Measurements from ENCODE around the gene ZNF140.
A peak's percentile ranks its signal among the peaks of the same experiment; 100 is the strongest.

The ZNF140 gene

DNA sequence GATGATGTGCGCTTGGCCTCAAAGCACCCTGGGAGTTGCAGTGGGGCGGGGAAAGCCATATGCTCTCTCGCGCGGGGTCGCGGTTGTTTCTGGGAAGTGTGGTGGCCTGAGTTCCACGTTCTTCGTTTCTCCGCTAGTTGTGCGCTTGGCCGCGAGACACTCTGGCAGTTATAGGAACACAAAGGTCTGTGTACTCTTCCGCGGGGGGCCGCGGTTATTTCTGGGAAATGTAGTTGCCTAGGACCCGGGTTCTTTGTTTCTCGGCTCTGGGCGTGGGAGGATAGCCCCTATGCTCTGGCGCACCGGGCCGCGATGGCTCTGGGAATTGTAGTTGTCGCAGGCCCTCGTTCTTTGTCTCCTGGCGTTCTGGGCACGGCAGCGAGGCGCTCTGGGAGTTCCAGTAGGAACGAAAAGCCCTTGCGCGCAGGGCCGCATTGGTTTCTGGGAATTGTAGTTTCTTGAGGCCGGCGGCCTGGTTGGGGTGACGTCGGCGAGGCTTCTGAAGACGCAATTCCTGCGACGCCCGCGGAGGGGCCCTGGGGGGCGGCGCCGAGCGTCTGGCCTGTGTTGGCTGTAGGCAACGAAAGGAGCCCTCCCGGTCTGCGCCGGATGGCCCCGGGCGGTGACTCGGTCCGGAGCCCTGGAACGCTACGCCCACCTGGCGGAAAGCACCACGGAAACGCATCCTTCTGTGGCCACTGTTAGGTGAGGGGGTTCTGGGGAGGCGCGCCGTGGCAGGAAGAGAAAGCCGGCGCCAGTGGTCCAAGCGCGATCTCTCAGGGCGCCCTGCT lies at the start of gene ZNF140:
ZNF140 (plus strand) TSS at position 556 of the 791 bp plus-strand sequence. CDS start 398 bp downstream, outside the sequence.
- Mint-ChIP-seq H3K4me1 (peaks cover 11% of the 10 kb centered on the region), H3K9me3 (peaks cover 50% of the 10 kb centered on the region), H3K27ac (no peak within 1 kb of the TSS), H3K27me3 (no peaks in the 10 kb centered on the region), H3K4me3 (no peak within 1 kb of the TSS), H3K36me3 (ENCODE audit: low read depth) (peaks cover 63% of the 10 kb centered on the region)
- peak; percentile 95 for DNase-seq
- peak; percentile 82 for ATAC-seq

DNA sequence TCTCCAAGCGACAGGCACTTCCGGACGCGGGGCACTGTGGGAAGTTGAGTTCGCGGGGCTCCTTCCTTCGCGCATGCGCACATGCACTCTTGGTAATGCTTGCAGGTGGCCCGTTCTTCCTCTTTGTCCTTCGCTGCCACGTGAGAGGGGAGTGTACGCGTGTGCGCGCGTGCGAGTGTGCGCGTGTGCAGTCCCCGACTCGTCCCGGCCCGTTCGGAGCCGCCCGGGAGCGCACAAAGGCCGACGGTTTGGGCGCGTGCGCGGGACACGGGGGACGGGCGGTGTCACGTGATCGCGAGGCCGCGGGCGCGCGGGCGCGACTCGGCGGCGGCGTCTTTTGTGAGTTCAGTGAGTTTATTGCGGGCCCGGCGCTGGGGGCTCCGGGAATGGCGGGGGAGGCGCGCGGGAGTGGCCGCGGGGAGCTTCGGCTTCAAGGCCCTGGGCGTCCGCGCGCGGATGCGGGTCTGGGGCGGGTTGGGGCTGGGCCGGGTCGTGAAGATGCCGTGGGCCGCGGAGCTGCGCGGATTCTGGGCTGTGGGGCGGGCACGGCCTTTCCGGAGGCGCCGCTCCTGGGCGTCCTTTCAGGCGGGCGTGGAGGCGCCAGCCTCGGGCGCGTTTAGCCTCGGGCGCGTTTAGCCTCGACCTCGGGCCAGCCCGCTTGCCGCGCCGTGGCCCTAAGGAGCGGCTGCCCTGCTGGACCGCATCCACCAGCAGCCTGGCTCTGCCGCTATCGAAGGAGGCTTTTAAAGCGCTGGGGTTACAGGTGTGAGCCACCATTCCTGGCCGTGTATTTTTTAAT lies 43.3 kb upstream of the ZNF140 start, which contains the start of gene ZNF84:
ZNF84 (plus strand) TSS at position 303 of the 799 bp plus-strand sequence. CDS start 3,959 bp downstream, outside the sequence.
- Mint-ChIP-seq H3K27ac (peak within 1 kb of the TSS; percentile 98), H3K27me3 (peaks cover 6% of the 10 kb centered on the region), H3K9me3 (peaks cover 69% of the 10 kb centered on the region), H3K4me1 (peaks cover 27% of the 10 kb centered on the region), H3K36me3 (ENCODE audit: low read depth) (peaks cover 57% of the 10 kb centered on the region), H3K4me3 (peak within 1 kb of the TSS; percentile 86)
- DNase-seq = peak; percentile 96
- peak; percentile 97 for ATAC-seq

DNA sequence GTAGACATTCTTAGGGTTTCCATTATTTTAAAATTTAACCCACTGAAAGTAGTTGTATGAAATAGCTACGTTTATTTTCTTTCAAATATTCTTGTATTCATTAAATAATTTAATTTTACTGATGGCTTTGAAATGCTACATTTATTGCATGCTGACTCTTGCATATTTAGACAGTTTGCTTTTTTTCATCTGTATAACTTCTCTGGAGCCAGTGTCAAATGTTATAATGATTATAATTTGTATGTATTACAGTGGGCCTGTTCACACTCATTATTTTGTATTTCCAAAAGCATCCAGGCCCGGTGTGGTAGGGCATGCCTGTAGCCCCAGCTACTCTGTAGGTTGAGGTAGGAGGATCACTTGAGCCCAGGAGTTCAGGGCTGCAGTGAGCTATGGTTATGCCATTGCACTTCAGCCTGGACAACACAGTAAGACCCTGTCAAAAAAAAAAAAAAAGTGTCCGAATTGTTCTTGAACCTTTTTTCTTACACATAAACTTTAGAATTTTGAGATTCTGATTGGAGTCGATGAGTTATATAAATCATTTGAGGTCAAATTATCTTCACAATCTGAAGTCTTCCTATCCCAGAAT lies 42.5 kb upstream of the ZNF140 start:
- Mint-ChIP-seq H3K27ac (peak overlapping the region; percentile 98), H3K9me3 (peaks cover 75% of the 10 kb centered on the region), H3K36me3 (ENCODE audit: low read depth) (peaks cover 64% of the 10 kb centered on the region), H3K4me3 (peak overlapping the region; percentile 86), H3K4me1 (peaks cover 27% of the 10 kb centered on the region), H3K27me3 (peaks cover 6% of the 10 kb centered on the region)
- DNase-seq (no peak), ATAC-seq (no peak)

DNA sequence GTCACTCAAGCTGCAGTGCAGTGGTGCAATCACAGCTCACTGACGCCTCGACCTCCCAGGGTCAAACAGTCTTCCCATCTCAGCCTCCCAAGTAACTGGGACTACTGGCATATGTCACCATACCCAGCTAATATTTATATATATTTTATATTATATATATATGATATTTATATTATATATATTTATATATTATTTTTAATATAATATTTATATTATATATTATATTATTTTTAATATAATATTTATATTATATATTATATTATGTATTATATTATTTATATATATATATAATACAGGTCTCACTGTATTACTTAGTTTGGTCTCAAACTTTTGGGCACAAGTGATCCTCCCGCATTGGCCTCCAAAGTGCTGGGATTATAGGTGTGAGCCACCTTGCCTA lies 34.0 kb upstream of the ZNF140 start:
- no peaks in the 10 kb centered on the region for H3K27me3 Mint-ChIP-seq
- no peak overlapping the region for H3K4me3 Mint-ChIP-seq
- H3K9me3 Mint-ChIP-seq = peaks cover 79% of the 10 kb centered on the region
- H3K4me1 Mint-ChIP-seq = no peaks in the 10 kb centered on the region
- peaks cover 97% of the 10 kb centered on the region for H3K36me3 Mint-ChIP-seq (ENCODE audit: low read depth)
- no peak for DNase-seq
- no peak overlapping the region for H3K27ac Mint-ChIP-seq
- no peak for ATAC-seq

DNA sequence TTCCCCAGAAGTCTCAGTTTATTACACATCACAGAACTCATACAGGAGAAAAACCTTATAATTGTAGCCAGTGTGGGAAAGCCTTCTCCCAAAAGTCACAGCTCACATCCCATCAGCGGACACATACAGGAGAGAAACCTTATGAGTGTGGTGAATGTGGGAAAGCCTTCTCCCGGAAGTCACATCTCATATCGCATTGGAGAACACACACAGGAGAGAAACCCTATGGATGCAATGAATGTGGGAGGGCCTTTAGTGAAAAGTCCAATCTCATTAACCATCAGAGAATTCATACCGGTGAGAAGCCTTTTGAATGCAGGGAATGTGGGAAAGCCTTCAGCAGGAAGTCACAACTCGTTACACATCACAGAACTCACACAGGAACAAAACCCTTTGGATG lies 23.3 kb upstream of the ZNF140 start:
- no peak overlapping the region for H3K4me3 Mint-ChIP-seq
- H3K4me1 Mint-ChIP-seq = no peaks in the 10 kb centered on the region
- no peak for DNase-seq
- peaks cover 69% of the 10 kb centered on the region for H3K9me3 Mint-ChIP-seq
- no peaks in the 10 kb centered on the region for H3K27me3 Mint-ChIP-seq
- no peak for ATAC-seq
- H3K36me3 Mint-ChIP-seq (ENCODE audit: low read depth) = peaks cover 87% of the 10 kb centered on the region
- H3K27ac Mint-ChIP-seq = no peak overlapping the region

DNA sequence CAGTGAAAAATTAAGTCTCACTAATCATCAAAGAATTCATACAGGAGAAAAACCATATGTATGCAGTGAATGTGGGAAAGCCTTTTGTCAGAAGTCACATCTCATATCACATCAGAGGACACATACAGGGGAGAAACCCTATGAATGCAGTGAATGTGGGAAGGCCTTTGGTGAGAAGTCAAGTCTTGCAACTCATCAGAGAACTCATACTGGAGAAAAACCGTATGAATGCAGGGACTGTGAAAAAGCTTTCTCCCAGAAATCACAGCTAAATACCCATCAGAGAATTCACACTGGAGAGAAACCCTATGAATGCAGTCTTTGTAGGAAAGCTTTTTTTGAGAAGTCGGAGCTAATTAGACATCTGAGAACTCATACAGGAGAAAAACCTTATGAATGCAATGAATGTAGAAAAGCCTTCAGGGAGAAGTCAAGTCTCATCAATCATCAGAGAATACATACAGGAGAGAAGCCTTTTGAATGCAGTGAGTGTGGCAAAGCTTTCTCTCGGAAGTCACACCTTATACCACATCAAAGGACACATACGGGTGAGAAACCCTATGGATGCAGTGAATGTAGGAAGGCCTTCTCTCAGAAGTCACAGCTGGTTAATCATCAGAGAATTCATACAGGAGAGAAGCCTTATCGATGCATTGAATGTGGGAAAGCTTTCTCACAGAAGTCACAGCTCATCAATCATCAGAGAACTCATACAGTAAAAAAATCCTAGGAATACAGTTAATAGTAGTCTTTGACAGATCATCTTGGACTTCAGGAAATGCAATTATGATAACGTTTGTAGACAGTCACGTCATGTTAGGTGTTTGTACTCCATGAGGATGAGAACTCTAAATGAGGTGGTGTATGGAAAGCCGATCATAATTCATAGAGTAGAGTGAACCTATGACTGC lies 22.3 kb upstream of the ZNF140 start:
- Mint-ChIP-seq H3K27me3 (no peaks in the 10 kb centered on the region), H3K4me3 (no peak overlapping the region), H3K27ac (no peak overlapping the region), H3K36me3 (ENCODE audit: low read depth) (peaks cover 86% of the 10 kb centered on the region), H3K4me1 (no peaks in the 10 kb centered on the region), H3K9me3 (peaks cover 70% of the 10 kb centered on the region)
- ATAC-seq (no peak), DNase-seq (no peak)

DNA sequence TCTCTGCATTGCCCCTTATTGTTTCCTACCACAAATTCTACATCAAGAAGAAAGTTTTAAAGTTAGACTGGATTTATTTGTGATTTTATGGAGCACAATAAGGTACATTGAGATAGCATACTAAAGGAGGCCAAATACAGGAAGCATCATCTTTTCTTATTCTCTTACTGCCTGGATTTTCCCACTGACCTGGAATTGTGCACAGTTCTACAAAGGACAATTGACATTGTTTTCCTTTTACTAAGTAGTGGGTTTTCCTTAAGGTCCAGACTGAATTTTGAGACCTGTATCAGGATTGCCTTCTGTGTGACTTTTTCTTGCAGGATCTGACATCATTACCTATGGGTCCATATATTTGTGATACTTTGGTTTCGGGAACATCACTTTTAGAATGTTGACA lies 18.8 kb upstream of the ZNF140 start:
- peaks cover 72% of the 10 kb centered on the region for H3K9me3 Mint-ChIP-seq

DNA sequence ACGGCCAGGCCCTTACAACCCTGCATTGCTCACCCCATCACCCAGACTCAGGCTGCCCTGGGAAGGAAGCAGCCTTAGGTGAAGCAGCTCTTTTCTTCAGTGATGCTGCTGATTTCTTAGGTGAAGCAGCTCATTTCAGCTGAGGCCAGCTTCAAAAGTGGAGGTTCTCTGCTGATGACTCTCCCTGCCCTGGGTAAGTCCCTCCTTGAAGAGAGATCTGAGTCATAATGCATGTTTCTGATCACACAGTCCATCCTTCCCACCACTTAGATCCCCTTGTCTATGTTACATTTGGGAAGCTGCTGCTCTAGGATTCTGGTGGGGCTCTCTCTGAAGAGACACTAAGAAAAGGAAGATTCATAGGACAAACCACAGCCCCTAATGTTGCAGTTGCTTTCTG lies 17.2 kb upstream of the ZNF140 start:
- no peaks in the 10 kb centered on the region for H3K4me1 Mint-ChIP-seq
- H3K4me3 Mint-ChIP-seq = no peak overlapping the region
- H3K36me3 Mint-ChIP-seq (ENCODE audit: low read depth) = peaks cover 65% of the 10 kb centered on the region
- no peak overlapping the region for H3K27ac Mint-ChIP-seq
- DNase-seq (no peak), ATAC-seq (no peak)
- H3K9me3 Mint-ChIP-seq = peaks cover 66% of the 10 kb centered on the region
- no peaks in the 10 kb centered on the region for H3K27me3 Mint-ChIP-seq

More for the DNA sequence above, 18.8 kb upstream of the ZNF140 start:
- DNase-seq (no peak), ATAC-seq (no peak)
- Mint-ChIP-seq H3K4me3 (no peak overlapping the region), H3K4me1 (no peaks in the 10 kb centered on the region), H3K27me3 (no peaks in the 10 kb centered on the region), H3K36me3 (ENCODE audit: low read depth) (peaks cover 78% of the 10 kb centered on the region), H3K27ac (no peak overlapping the region)

DNA sequence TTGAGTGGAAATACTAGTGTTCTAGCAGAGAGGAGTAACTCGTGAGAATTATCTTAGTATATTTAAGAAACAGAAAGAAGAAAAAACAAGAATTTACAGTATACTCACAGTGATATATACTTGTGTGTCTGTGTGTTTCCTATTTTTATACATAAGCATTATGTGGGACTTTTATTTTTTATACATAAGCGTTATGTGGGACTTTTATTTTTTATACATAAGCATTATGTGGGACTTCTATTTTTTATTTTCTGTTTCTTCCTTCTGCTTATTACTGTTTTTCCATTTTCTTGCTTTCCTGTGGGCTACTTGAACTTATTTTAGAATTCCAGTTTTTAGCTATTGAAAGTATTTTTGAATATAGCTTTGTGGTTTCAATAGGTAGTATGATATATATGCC lies 6.9 kb upstream of the ZNF140 start:
- no peak for ATAC-seq
- H3K27ac Mint-ChIP-seq = no peak overlapping the region
- DNase-seq = no peak
- no peaks in the 10 kb centered on the region for H3K4me1 Mint-ChIP-seq
- H3K4me3 Mint-ChIP-seq = no peak overlapping the region
- H3K36me3 Mint-ChIP-seq (ENCODE audit: low read depth) = peaks cover 34% of the 10 kb centered on the region
- H3K27me3 Mint-ChIP-seq = no peaks in the 10 kb centered on the region
- H3K9me3 Mint-ChIP-seq = peaks cover 53% of the 10 kb centered on the region

DNA sequence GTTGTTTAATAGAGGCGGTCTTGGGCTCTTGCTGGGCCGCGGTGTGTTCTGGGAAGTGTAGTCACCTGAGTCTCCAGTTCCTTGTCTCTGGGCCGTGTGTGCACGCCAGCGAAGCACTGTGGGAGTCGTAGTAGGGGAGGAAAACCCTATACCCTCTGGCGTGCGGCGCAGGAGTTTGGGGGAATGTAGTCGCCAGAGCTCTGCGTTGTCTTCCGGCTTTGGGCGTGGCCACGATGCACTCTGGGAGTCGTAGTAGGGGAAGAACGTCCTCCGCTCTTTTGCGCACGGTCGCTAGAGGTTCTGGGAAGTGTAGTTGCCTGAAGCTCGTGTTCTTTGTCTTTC lies 726 bp upstream of the ZNF140 start:
- Mint-ChIP-seq H3K4me3 (no peak overlapping the region), H3K9me3 (peaks cover 50% of the 10 kb centered on the region), H3K4me1 (peaks cover 11% of the 10 kb centered on the region), H3K27me3 (no peaks in the 10 kb centered on the region), H3K27ac (no peak overlapping the region), H3K36me3 (ENCODE audit: low read depth) (peaks cover 59% of the 10 kb centered on the region)
- peak; percentile 85 for ATAC-seq
- peak; percentile 91 for DNase-seq

DNA sequence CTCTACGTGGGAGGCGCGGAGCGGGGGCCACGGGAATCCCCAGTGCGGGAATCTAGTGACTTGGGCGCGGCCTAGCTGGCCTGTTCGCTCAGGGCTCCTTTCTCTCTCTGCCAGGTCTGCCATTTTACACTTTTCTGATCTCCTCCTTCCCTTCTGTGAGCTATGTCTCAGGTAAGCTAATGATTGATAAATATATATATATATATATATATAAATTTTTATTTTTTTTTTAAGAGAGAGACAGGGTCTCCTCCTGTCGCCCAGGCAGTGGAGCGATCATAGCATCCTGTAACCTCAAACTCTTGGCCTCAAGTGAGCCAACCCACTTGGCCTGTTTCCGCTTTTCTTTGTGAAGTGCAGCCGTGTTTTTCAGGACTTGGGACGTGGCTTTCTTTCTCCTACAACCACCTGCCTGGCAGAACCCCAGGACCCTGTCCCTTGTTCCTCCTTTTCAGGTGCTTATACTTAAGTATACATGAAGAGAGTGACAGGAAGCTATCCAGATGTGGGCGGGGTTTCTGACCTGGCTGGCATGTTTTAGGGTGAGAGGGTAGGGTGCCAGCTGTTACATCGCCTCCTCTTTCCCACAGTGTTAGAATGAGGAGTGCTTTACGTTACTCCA lies 547 bp downstream of the ZNF140 start:
- Mint-ChIP-seq H3K4me1 (peaks cover 11% of the 10 kb centered on the region), H3K36me3 (ENCODE audit: low read depth) (peaks cover 70% of the 10 kb centered on the region), H3K27me3 (no peaks in the 10 kb centered on the region), H3K4me3 (no peak overlapping the region), H3K9me3 (peaks cover 52% of the 10 kb centered on the region), H3K27ac (no peak overlapping the region)
- DNase-seq = peak; percentile 5
- no peak for ATAC-seq

DNA sequence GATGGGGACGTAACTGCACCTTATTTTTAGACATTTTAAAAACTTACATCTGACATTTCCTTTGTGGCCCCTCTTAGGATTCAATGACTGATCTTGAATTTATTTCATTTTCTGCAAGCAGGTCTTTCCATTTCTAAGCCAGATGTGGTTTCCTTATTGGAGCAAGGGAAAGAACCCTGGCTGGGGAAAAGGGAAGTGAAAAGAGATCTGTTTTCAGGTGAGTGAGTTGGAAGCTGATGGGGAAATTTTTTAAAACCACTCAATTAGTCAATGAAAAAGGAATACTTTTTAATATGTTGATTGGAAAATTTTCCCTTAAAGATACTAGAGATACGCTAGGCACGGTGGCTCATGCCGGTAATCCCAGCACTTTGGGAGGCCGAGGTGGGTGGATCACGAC lies 2.6 kb downstream of the ZNF140 start:
- H3K27me3 Mint-ChIP-seq = no peaks in the 10 kb centered on the region
- ATAC-seq (no peak), DNase-seq (no peak)
- no peak overlapping the region for H3K27ac Mint-ChIP-seq
- H3K4me1 Mint-ChIP-seq = peaks cover 11% of the 10 kb centered on the region
- H3K9me3 Mint-ChIP-seq = peaks cover 52% of the 10 kb centered on the region
- peaks cover 74% of the 10 kb centered on the region for H3K36me3 Mint-ChIP-seq (ENCODE audit: low read depth)
- H3K4me3 Mint-ChIP-seq = no peak overlapping the region

DNA sequence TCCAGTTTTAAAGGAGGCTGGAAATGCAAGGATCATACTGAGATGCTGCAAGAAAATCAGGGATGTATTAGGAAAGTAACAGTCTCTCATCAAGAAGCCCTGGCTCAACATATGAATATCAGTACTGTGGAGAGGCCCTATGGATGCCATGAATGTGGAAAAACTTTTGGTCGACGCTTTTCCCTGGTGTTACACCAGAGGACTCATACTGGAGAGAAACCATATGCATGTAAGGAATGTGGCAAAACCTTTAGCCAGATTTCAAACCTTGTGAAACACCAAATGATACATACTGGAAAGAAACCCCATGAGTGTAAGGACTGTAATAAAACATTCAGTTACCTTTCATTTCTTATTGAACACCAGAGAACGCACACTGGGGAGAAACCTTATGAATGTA lies 24.9 kb downstream of the ZNF140 start:
- Mint-ChIP-seq H3K27ac (no peak overlapping the region), H3K4me3 (no peak overlapping the region), H3K9me3 (peaks cover 72% of the 10 kb centered on the region), H3K4me1 (peaks cover 2% of the 10 kb centered on the region), H3K27me3 (no peaks in the 10 kb centered on the region), H3K36me3 (ENCODE audit: low read depth) (peaks cover 98% of the 10 kb centered on the region)
- DNase-seq = no peak
- no peak for ATAC-seq
